Upper lobe of left lung (tissue), 6 donors: Measurements from ENCODE around the gene SYPL2. TPM values are rescaled to one million over a fixed set of nuclear protein-coding genes. Genes with fewer than 3 reads are reported as not detected.

Experiments used
- ATAC-seq, 2 donors: fragments of 200-7000 bp; cut with Tn5 transposase; one replicate each; pipeline ENCODE4 v1.9.1; 2022; ENCODE audit warnings: mild to moderate bottlenecking in 2 of 2, moderate library complexity in 2 of 2; ENCODE audit not compliant: low FRiP score in 2 of 2
- DNase-seq, 2 donors: peaks; one replicate each; pipeline ENCODE4 v3.0.0-alpha.2; 2019 to 2020
- H3K27ac ChIP-seq, 4 donors: fragments of 200-600 bp; sonication (generic); one replicate each; pipeline ENCODE4 v1.5.1; 2016 to 2019
- H3K27me3 ChIP-seq, 4 donors: fragments of 200-600 bp; sonication (generic); one replicate each; pipeline ENCODE4 v1.5.1; 2017 to 2019
- H3K36me3 ChIP-seq, 4 donors: fragments of 200-600 bp; sonication (generic); one replicate each; pipeline ENCODE4 v1.5.1; 2016 to 2019
- H3K4me1 ChIP-seq, 4 donors: fragments of 200-600 bp; sonication (generic); one replicate each; pipeline ENCODE4 v1.5.1; 2018 to 2019
- H3K4me3 ChIP-seq, 4 donors: fragments of 200-600 bp; sonication (generic); one replicate each; pipeline ENCODE4 v1.5.1; 2017 to 2019; ENCODE audit warnings: mild to moderate bottlenecking in 2 of 4, moderate library complexity in 1 of 4
- H3K9me3 ChIP-seq, 4 donors: fragments of 200-600 bp; sonication (generic); one replicate each; pipeline ENCODE4 v1.5.1; 2018 to 2019
- CTCF ChIP-seq, 6 experiments: fragments of 450-650 bp in 4 of 6; fragments of 200-600 bp in 2 of 6; sonication (generic) in 2 of 6; IDR thresholded peaks; one replicate each; pipeline ENCODE4 v1.5.1; 2016 to 2019; ENCODE audit warnings: antibody characterized with exemption in 6 of 6
- EP300 ChIP-seq, 4 donors: sonication (generic); formaldehyde crosslinking; IDR thresholded peaks; one replicate each; pipeline ENCODE4 v1.5.1; 2017; ENCODE audit warnings: antibody characterized with exemption in 4 of 4, control low read depth in 2 of 4
- POLR2A ChIP-seq, 4 donors: fragments of 450-650 bp; IDR thresholded peaks; one replicate each; pipeline ENCODE4 v1.5.1; 2016 to 2017; ENCODE audit warnings: antibody characterized with exemption in 4 of 4, mild to moderate bottlenecking in 2 of 4
- POLR2AphosphoS5 ChIP-seq, 2 donors: sonication (generic); formaldehyde crosslinking; IDR thresholded peaks; one replicate each; pipeline ENCODE4 v1.5.1; 2017; ENCODE audit warnings: antibody characterized with exemption in 2 of 2
- WGBS, 2 donors: methylation state at CpG; one replicate each; pipeline ENCODE4 v1.1.5; 2017 to 2018; 5-methylcytosine and 5-hydroxymethylcytosine counted together
- total RNA-seq, 6 donors: library from RNA; depleted of rRNA in 4 of 6; stranded (reverse); fragments of >200 nt in 4 of 6; gene quantifications; one replicate each; pipeline versions ENCODE4 v1.1.0 to v1.2.1, GENCODE V29; 2016 to 2021
- donor health status: DM: no; HTN: no; CAD: no; lungs with moderate emphysema.
- donor health status: DM: no; HTN: yes; CAD: no; lungs with severe emphysema.

The SYPL2 gene
- total RNA-seq, 6 donors from 2014 or later: 0.30 to 3.1 (median 1.1) TPM

- peaks cover 16 to 38% (median 20%) of the 10 kb centered on the region in 4 donors for H3K4me1 ChIP-seq
- no peak for TF ChIP-seq EP300 (IDR thresholded peaks at IDR 0.05)
- no peak for TF ChIP-seq POLR2A (IDR thresholded peaks at IDR 0.05)
- no peak for TF ChIP-seq POLR2AphosphoS5 (IDR thresholded peaks at IDR 0.05)
- no peak for TF ChIP-seq CTCF (IDR thresholded peaks at IDR 0.05)
- WGBS, 2 donors: 40 to 47% methylated on average over 5 of the region's 5 CpGs
- DNase-seq (no peak), ATAC-seq (no peak)
- no peaks in the 10 kb centered on the region for H3K27me3 ChIP-seq
- H3K4me3 ChIP-seq: no peak overlapping the region
- no peaks in the 10 kb centered on the region for H3K9me3 ChIP-seq
- H3K36me3 ChIP-seq: peaks cover 0 to 7% (median 0%) of the 10 kb centered on the region in 4 donors
- H3K27ac ChIP-seq: peak overlapping the region in 2 of 4 donors; percentile 36 to 46
Measured at GRCh38 chr1:109503935-109504334, 37.6 kb downstream of the SYPL2 start.

DNA sequence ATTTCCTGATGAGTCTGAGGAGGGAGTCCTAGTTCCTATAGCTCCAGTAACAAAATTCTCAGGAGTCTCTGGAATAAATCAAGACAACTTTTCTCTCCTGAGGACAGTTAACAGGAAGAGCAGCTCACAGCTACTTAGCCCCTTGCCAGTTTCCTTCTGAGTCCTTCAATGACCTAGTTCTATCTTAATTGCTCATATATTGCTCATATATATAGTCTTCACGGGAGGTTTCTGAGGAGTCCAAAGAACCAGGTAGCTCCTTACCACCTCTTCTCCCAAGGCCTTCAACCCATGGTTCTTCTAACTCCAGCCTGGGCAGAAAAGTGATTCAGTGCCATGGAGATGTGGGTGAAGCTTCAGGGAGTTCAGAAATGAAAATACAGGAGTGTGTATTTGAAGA, 38.6 kb downstream of the SYPL2 start:
- Histone ChIP-seq H3K4me3 (no peak overlapping the region), H3K4me1 (peaks cover 10 to 36% (median 20%) of the 10 kb centered on the region in 4 donors), H3K9me3 (no peaks in the 10 kb centered on the region), H3K27me3 (no peaks in the 10 kb centered on the region), H3K27ac (peak overlapping the region in 1 of 4 donors; percentile 46), H3K36me3 (peaks cover 0 to 7% (median 0%) of the 10 kb centered on the region in 4 donors)
- 91 to 92% methylated on average over 1 of the region's 1 CpG for WGBS, 2 donors
- TF ChIP-seq POLR2A (IDR thresholded peaks at IDR 0.05) (no peak), EP300 (IDR thresholded peaks at IDR 0.05) (no peak), POLR2AphosphoS5 (IDR thresholded peaks at IDR 0.05) (no peak), CTCF (IDR thresholded peaks at IDR 0.05) (no peak)
- no peak for DNase-seq
- ATAC-seq: no peak

GRCh38 chr1:109508001-109508872, 41.9 kb downstream of the SYPL2 start:
- WGBS, 2 donors: 92 to 93% methylated on average over 15 to 25 of the region's 25 CpGs
- no peak for ATAC-seq
- no peak for TF ChIP-seq CTCF (IDR thresholded peaks at IDR 0.05)
- TF ChIP-seq POLR2A (IDR thresholded peaks at IDR 0.05): no peak
- TF ChIP-seq EP300 (IDR thresholded peaks at IDR 0.05): no peak
- TF ChIP-seq POLR2AphosphoS5 (IDR thresholded peaks at IDR 0.05): no peak
- no peaks in the 10 kb centered on the region for H3K9me3 ChIP-seq
- H3K4me1 ChIP-seq: peaks cover 12 to 23% (median 17%) of the 10 kb centered on the region in 4 donors
- H3K4me3 ChIP-seq: peak overlapping the region in 1 of 4 donors; percentile 92
- H3K36me3 ChIP-seq: no peaks in the 10 kb centered on the region
- H3K27ac ChIP-seq: no peak overlapping the region
- H3K27me3 ChIP-seq: no peaks in the 10 kb centered on the region
- peak in 1 of 2 donors; percentile 61 for DNase-seq

DNA sequence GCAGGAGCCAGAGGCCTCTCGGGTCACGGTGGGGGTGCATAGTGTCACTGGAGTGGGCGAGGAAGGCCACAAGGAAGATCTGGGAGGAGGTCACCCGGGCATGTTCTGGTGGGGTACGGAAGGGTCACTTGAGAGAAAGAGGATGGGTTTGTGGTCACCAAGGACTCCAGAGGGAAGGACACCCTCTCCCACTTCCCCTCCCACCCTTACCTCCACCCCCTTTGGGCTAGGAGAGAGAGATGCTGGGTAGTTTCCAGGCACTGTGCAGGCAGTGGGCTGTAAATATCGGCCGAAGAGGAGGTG, 42.5 kb downstream of the SYPL2 start:
- H3K27ac ChIP-seq: peak overlapping the region in 1 of 4 donors; percentile 49

More for the DNA sequence above, 42.5 kb downstream of the SYPL2 start:
- Histone ChIP-seq H3K4me1 (peaks cover 12 to 23% (median 16%) of the 10 kb centered on the region in 4 donors), H3K36me3 (no peaks in the 10 kb centered on the region), H3K27me3 (no peaks in the 10 kb centered on the region), H3K4me3 (peak overlapping the region in 3 of 4 donors; percentile 78 to 92 (median 83)), H3K9me3 (no peaks in the 10 kb centered on the region)
- no peak for DNase-seq
- no peak for TF ChIP-seq CTCF (IDR thresholded peaks at IDR 0.05)
- TF ChIP-seq EP300 (IDR thresholded peaks at IDR 0.05): no peak
- no peak for TF ChIP-seq POLR2AphosphoS5 (IDR thresholded peaks at IDR 0.05)
- no peak for TF ChIP-seq POLR2A (IDR thresholded peaks at IDR 0.05)
- no peak for ATAC-seq
- WGBS, 2 donors: 65 to 79% methylated on average over 5 of the region's 7 CpGs
